Medulla oblongata (tissue), 1 donor: ENCODE results near the gene MTHFD1L.
A peak's percentile ranks its signal among the peaks of the same experiment; 100 is the strongest.

ENCODE experiments used
- DNase-seq: peaks from one replicate; pipeline ENCODE4 v3.0.0-alpha.2; 2015; ENCODE audit errors: extremely low spot score

The MTHFD1L gene

GRCh38 chr6:150932996-150933395, 67.5 kb downstream of the MTHFD1L start:
- DNase-seq, result no peak

- DNase-seq, result no peak
Measured at GRCh38 chr6:150934380-150934779, 68.9 kb downstream of the MTHFD1L start.

- DNase-seq, result peak; percentile 29
Measured at GRCh38 chr6:150936021-150936555, 70.6 kb downstream of the MTHFD1L start.

GRCh38 chr6:150937132-150937906, 71.8 kb downstream of the MTHFD1L start:
- DNase-seq, result no peak

- no peak for DNase-seq
Measured at GRCh38 chr6:150939399-150939798, 73.9 kb downstream of the MTHFD1L start.

- no peak for DNase-seq
Measured at GRCh38 chr6:150940941-150941340, 75.4 kb downstream of the MTHFD1L start.

GRCh38 chr6:150949526-150949925, 84.0 kb downstream of the MTHFD1L start:
- DNase-seq, result no peak

- DNase-seq, result no peak
Measured at GRCh38 chr6:150953851-150954250, 88.3 kb downstream of the MTHFD1L start.

- no peak for DNase-seq
Measured at GRCh38 chr6:150959166-150959565, 93.7 kb downstream of the MTHFD1L start.

- no peak for DNase-seq
Measured at GRCh38 chr6:150962436-150962835, 96.9 kb downstream of the MTHFD1L start.

- no peak for DNase-seq
Measured at GRCh38 chr6:150964765-150965164, 99.3 kb downstream of the MTHFD1L start.

- no peak for DNase-seq
Measured at GRCh38 chr6:150966786-150967185, 101.3 kb downstream of the MTHFD1L start.

GRCh38 chr6:150967381-150967780, 101.9 kb downstream of the MTHFD1L start:
- no peak for DNase-seq

GRCh38 chr6:150967910-150968309, 102.4 kb downstream of the MTHFD1L start:
- no peak for DNase-seq

GRCh38 chr6:150969901-150970300, 104.4 kb downstream of the MTHFD1L start:
- no peak for DNase-seq

- no peak for DNase-seq
Measured at GRCh38 chr6:150971219-150971618, 105.7 kb downstream of the MTHFD1L start.

- no peak for DNase-seq
Measured at GRCh38 chr6:150975136-150975535, 109.6 kb downstream of the MTHFD1L start.

- no peak for DNase-seq
Measured at GRCh38 chr6:150977281-150977680, 111.8 kb downstream of the MTHFD1L start.

GRCh38 chr6:150978624-150979023, 113.1 kb downstream of the MTHFD1L start:
- DNase-seq, result no peak

- DNase-seq, result no peak
Measured at GRCh38 chr6:150979826-150980350, 114.4 kb downstream of the MTHFD1L start.

- DNase-seq, result no peak
Measured at GRCh38 chr6:150981095-150981494, 115.6 kb downstream of the MTHFD1L start.

- no peak for DNase-seq
Measured at GRCh38 chr6:150981669-150982068, 116.2 kb downstream of the MTHFD1L start.

- no peak for DNase-seq
Measured at GRCh38 chr6:150987371-150987828, 121.9 kb downstream of the MTHFD1L start.
